GM19023 (cell line): ENCODE results near the gene ROBO1.
"Not testable (repeated sequence)": the region's sequence is repeated elsewhere in the genome, so short reads cannot be mapped to it uniquely, and the experiment has no call there.

Source experiments
- ATAC-seq: cut with Tn5 transposase; IDR thresholded peaks from one replicate; pipeline ENCODE4 v1.9.1; 2021; ENCODE audit warnings: mild to moderate bottlenecking, moderate library complexity; ENCODE audit not compliant: unreplicated experiment

ROBO1 gene

DNA sequence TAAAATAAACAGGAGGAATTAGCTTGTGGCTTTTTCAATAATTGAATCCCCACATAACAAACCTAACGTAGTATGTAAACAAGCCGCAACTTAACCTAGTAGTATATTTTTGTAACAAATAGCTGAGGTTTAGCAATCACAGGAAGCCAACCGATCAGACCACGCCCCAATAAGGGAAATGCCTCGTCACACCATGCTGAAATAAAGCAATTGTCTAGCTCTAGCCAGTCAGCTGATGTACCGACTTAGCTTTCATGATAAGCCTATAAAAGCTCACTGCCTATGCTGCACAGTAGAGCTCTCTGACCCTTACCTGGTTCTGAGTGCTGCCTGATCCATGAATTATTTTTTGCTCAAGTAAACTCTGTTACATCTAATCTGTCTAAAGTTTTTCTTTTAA, 208.9 kb downstream of the ROBO1 start:
- no peak for ATAC-seq

GRCh38 chr3:79555655-79556054, 212.1 kb downstream of the ROBO1 start:
- ATAC-seq: no peak

GRCh38 chr3:79551997-79552396, 215.8 kb downstream of the ROBO1 start:
- ATAC-seq: no peak

DNA sequence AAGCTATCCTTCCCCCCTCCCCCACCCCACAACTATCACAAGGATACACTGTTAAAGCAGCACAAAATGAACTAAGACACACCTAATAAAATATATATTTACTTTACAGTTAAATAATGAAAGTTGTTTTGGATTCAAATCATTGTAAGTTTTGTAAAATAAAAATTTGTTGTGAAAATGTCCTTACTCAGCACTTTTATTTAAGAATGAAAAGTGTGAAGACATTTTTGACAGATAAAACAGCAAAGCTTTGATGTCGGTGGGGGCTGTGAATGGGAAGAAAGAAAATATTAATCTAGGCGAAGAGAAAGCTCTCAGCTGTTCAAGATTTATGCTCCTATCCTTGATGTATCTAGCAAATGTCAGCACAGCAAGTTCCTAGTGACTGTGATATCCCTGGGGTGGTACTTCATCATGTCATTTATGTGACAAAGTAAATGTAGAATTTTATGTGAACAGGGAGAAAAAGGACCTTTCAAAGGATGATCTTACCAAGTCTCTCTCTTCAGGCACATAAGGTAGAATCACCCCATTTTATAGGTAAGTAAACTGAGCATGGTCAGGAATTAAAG, 216.4 kb downstream of the ROBO1 start:
- ATAC-seq: no peak

GRCh38 chr3:79543218-79543982, 224.4 kb downstream of the ROBO1 start:
- no peak for ATAC-seq

DNA sequence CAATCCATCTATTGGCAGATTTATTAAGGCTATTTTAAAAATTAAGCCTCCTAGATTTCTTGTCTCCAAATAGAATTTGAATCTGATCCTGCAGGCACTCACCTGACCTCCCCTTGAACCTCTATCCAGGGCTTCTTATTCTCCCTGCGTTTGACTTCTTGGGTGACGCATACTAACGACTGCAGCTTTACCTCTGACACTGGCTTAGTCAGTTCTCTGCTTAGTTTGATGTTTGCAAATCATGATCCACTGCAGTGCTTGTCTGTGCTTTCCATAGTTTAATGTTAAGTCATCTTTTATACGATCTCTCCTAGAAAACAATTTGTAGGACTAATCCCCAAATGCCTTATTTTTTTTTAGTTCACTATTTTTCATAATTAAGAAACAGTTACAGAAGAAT, 233.1 kb downstream of the ROBO1 start:
- no peak for ATAC-seq

- ATAC-seq: no peak
Measured at GRCh38 chr3:79531566-79532295, 236.1 kb downstream of the ROBO1 start.

GRCh38 chr3:79521221-79521848, 246.5 kb downstream of the ROBO1 start:
- ATAC-seq: peak; percentile 60

DNA sequence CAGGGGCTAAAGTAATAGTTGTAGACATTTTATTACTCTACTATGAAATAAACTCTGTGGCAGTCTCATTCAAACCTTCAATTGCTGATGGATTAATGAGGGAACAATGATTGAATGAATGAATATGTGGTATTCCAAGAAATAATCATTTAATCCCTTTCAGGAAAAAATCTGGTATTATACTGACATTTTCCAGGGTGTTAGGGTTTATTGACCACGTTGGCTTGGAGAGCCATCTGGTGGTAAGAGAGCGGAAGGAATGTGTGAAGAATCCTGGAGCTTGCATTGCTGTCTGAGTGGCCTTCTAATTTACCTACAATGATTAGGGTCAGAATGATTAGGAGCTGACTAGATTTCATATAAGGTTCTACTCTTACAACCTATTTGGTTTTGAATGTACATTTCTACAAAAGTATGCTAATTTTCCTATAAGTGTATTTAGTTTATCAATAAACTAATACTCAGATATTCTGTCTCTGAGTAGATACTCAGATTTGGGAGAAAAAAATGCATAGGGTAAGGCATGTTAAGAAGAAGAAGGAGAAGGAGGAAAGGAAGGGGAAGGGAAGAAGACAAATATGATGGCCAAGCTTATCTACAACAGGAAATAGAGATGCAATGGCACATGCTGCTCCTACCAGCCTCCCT, 249.9 kb downstream of the ROBO1 start:
- no peak for ATAC-seq

- ATAC-seq: no peak
Measured at GRCh38 chr3:79516795-79517194, 251.0 kb downstream of the ROBO1 start.

GRCh38 chr3:79515072-79515471, 252.7 kb downstream of the ROBO1 start:
- no peak for ATAC-seq

GRCh38 chr3:79514069-79514468, 253.7 kb downstream of the ROBO1 start:
- no peak for ATAC-seq

DNA sequence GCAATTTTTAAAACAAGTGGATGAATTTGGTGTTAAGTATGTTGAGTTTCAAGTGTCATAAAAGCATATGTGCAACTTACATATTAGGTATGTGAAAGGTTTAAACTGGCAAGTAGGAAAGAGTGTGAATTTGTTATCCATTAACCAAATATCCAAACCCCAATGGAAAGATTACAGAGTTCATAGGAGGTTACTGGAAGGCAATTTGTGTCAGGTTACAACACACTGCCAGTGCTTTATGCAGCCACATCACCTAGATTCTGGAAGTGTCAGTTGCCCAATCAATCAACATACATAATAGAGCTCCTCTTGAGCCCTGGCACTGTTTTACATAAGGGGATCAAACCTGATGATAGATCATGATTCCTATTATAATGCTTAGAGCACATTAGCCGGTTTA, 261.0 kb downstream of the ROBO1 start:
- no peak for ATAC-seq

- not testable (repeated sequence) for ATAC-seq
Measured at GRCh38 chr3:79502216-79502681, 265.5 kb downstream of the ROBO1 start.

- no peak for ATAC-seq
Measured at GRCh38 chr3:79497447-79498111, 270.2 kb downstream of the ROBO1 start.

- ATAC-seq: no peak
Measured at GRCh38 chr3:79491029-79491641, 276.7 kb downstream of the ROBO1 start.

DNA sequence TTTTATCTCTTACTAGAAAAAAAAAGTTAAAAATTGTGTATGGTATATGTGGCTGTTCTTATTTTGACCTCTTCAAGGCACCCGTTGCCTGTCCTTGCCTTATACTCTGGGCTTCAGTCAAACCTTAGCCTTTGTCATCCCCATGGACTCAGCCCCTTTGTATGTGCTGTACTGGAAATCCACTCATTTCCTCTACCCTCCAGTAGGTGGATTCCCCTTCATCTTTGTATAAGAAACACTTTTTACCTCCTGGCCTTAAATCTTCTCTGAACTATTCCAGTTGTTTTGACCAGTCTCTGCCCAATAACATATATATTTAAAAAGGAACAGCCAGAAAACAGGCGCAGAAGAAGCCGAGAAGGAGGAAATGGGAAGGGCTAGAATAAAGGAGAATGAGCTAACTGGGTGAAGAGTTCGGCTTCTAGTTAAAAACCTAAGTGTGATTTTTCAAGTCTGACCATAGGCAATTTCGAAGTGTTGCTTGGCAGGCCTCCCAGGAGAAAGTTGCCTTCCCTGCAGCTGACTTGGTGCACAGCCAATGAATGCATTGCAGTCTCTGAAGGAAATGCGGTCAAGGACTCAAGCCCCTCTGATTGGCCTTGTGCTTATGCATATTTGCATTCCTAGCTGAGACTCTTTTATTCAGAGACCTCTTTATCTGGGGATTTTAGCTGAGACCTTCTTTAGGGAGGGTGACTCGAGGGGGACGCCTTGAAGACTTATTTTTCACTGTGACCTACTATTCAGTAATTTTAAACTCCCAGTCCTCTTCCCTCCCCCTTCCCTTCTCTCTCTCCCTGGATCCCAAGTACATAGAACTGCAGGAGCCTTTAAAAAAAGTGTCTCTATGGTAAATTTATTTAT, 277.4 kb downstream of the ROBO1 start:
- ATAC-seq: no peak

DNA sequence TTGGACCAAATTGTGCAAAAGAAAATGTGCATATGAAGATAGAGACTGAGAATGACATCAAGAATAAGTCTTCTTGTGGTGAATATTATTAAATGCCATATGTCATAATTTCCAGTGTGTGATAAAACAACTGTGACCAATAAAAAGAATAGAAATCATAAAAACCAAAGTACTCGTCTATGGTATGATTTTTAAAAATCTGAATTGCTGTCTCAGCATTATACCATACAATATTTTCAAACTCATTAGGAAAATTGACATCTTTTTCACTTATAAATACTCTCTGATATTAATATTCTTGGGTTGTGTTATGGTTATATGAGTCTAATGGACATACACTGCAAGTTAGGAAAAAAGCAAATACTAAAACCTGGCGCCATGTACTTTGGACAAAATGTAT, 279.4 kb downstream of the ROBO1 start:
- no peak for ATAC-seq

DNA sequence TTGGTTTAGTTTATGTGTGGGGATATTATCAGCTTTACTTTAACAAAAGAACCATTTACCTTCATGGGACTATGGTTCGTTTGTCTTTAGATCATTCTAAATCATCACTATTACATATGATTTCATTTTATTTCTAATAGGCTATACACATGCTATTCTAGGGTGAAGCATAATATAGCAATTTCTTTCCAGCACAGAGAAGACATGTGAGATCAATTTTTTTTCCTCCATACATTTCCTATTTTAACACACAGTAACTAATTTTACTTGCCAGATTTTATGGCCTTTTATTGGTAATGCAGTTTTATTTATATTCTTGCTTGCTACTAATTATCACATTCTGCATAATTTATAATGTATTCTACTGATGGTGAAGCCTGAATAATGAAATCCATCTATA, 287.1 kb downstream of the ROBO1 start:
- ATAC-seq: no peak
